HL-60 (cell line): ENCODE results near the gene FES.
"Not testable (repeated sequence)": the region's sequence is repeated elsewhere in the genome, so short reads cannot be mapped to it uniquely, and the experiment has no call there.

Experiments
- DNase-seq, 2 experiments: peaks; one replicate each; pipeline ENCODE4 v3.0.0-alpha.2; 2010 to 2020; ENCODE audit warnings: low read depth in 1 of 2, low spot score in 1 of 2
- H3K27ac ChIP-seq: fragments of 250-450 bp; sonication (Bioruptor Pico); replicated peaks from 2 replicates; pipeline ENCODE4 v1.5.1; 2020; ENCODE audit warnings: mild to moderate bottlenecking, moderate library complexity
- H3K27me3 ChIP-seq: fragments of 250-450 bp; sonication (Bioruptor Pico); 2 replicates; pipeline ENCODE4 v1.5.1; 2021; ENCODE audit warnings: mild to moderate bottlenecking, moderate library complexity; ENCODE audit not compliant: insufficient read depth, poor library complexity, severe bottlenecking
- H3K4me3 ChIP-seq: replicated peaks from 2 replicates; pipeline ENCODE4 v1.5.1; 2011; ENCODE audit warnings: mild to moderate bottlenecking, control low read depth, low read length; ENCODE audit not compliant: insufficient read depth
- GABPA ChIP-seq: IDR thresholded peaks from 2 replicates; pipeline ENCODE4 v1.6.1; 2012; ENCODE audit warnings: low read depth
- POLR2AphosphoS5 ChIP-seq: IDR thresholded peaks from 2 replicates; pipeline ENCODE4 v1.6.1; 2012; ENCODE audit warnings: low read depth
- SPI1 ChIP-seq: IDR thresholded peaks from 2 replicates; pipeline ENCODE4 v1.6.1; 2012; ENCODE audit warnings: low read depth, mild to moderate bottlenecking, borderline replicate concordance
- TF ChIP-seq, protein P1 (sequence below): IDR thresholded peaks from one replicate; pipeline ENCODE4 v1.5.1; 2011; ENCODE audit warnings: low read length, control low read depth, inconsistent platforms; ENCODE audit not compliant: insufficient read depth
- TF ChIP-seq, protein P2 (sequence below): IDR thresholded peaks from 2 replicates; pipeline ENCODE4 v1.6.1; 2012; ENCODE audit warnings: low read depth; ENCODE audit not compliant: insufficient replicate concordance

FES gene

DNA sequence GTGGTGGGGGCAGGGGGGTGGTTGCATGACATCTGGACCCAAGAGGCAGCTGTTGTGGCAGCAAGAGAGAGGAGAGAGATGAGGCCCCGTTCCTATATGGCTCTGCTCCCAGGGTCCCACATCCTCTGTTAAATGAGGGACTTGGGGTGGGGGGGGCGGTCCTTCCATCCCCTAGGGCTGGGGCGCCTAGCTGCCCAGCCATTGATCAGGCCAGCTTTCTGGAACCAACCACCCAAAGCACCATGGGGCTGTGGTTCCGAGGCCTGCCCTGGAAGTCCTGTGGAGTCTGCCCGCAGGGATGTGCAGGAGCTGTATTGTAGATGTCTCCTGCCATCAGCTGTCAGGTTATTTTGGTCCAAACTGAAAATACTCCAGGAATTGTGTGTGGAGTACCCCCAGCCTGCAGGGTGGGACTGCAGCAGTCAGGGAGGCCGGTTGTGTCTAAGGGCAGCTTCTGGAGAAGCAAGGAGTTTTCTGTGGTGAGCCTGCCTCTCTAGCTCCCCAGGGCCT lies 10.8 kb upstream of the FES start:
- Histone ChIP-seq H3K27me3 (no peaks in the 10 kb centered on the region), H3K27ac (no peak overlapping the region), H3K4me3 (no peak overlapping the region)
- DNase-seq, result no peak
- no peak for TF ChIP-seq POLR2AphosphoS5
- TF ChIP-seq, protein P1, sequence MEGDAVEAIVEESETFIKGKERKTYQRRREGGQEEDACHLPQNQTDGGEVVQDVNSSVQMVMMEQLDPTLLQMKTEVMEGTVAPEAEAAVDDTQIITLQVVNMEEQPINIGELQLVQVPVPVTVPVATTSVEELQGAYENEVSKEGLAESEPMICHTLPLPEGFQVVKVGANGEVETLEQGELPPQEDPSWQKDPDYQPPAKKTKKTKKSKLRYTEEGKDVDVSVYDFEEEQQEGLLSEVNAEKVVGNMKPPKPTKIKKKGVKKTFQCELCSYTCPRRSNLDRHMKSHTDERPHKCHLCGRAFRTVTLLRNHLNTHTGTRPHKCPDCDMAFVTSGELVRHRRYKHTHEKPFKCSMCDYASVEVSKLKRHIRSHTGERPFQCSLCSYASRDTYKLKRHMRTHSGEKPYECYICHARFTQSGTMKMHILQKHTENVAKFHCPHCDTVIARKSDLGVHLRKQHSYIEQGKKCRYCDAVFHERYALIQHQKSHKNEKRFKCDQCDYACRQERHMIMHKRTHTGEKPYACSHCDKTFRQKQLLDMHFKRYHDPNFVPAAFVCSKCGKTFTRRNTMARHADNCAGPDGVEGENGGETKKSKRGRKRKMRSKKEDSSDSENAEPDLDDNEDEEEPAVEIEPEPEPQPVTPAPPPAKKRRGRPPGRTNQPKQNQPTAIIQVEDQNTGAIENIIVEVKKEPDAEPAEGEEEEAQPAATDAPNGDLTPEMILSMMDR, result no peak
- TF ChIP-seq SPI1, result no peak
- TF ChIP-seq GABPA, result no peak
- TF ChIP-seq, protein P2, sequence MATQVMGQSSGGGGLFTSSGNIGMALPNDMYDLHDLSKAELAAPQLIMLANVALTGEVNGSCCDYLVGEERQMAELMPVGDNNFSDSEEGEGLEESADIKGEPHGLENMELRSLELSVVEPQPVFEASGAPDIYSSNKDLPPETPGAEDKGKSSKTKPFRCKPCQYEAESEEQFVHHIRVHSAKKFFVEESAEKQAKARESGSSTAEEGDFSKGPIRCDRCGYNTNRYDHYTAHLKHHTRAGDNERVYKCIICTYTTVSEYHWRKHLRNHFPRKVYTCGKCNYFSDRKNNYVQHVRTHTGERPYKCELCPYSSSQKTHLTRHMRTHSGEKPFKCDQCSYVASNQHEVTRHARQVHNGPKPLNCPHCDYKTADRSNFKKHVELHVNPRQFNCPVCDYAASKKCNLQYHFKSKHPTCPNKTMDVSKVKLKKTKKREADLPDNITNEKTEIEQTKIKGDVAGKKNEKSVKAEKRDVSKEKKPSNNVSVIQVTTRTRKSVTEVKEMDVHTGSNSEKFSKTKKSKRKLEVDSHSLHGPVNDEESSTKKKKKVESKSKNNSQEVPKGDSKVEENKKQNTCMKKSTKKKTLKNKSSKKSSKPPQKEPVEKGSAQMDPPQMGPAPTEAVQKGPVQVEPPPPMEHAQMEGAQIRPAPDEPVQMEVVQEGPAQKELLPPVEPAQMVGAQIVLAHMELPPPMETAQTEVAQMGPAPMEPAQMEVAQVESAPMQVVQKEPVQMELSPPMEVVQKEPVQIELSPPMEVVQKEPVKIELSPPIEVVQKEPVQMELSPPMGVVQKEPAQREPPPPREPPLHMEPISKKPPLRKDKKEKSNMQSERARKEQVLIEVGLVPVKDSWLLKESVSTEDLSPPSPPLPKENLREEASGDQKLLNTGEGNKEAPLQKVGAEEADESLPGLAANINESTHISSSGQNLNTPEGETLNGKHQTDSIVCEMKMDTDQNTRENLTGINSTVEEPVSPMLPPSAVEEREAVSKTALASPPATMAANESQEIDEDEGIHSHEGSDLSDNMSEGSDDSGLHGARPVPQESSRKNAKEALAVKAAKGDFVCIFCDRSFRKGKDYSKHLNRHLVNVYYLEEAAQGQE, result no peak

DNA sequence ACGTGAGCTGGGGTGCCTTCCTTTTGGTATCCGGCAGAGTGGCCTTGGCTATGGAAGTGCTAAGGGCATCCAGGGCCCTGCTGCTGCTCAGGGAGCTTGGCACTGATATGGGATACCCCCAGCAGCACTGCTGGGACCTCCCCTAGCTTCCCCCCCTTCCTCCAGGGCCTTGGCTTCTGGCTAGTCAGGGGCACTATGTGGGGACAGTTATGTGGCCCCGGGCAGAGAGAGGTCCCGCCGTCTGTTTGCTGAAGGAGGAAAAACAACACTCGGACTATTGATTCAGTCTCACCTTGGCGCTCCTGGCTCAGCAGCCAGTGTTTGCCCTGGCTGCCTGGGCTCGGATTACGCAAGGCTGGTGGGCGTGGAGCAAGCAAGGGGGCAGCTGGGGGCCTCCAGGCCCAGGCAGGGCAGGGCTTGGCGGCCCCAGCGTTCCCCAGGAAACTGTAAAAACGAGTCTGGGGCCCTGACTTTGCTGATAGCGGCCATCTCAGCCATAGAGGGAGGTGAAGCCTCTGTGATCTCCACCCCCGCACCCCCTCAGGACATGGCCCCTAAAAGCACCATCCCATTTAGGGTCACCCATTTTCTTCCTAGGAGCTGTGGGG lies 10.2 kb upstream of the FES start:
- DNase-seq, result no peak
- H3K4me3 ChIP-seq, result no peak overlapping the region
- H3K27ac ChIP-seq, result no peak overlapping the region
- TF ChIP-seq GABPA (no peak), POLR2AphosphoS5 (no peak), SPI1 (no peak)
- TF ChIP-seq, protein P1, result no peak
- TF ChIP-seq, protein P2, result no peak
- no peaks in the 10 kb centered on the region for H3K27me3 ChIP-seq

DNA sequence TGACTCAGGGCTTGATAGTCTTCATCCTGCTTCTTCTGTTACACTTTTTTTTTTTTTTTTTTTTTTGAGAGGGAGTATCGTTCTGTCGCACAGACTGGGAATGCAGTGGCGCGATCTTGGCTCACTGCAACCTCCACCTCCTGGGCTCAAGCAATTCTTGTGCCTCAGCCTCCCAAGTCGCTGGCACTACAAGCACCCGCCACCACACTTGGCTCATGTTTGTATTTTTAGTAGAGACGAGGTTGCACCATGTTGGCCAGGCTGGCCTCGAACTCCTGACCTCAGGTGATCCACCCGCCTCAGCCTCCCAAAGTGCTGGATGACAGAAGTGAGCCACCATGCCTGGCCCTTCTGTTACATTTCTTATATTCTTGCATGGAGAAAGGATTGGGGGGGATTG lies 9.3 kb upstream of the FES start:
- H3K4me3 ChIP-seq, H3K27ac ChIP-seq, DNase-seq, H3K27me3 ChIP-seq: not testable (repeated sequence)

DNA sequence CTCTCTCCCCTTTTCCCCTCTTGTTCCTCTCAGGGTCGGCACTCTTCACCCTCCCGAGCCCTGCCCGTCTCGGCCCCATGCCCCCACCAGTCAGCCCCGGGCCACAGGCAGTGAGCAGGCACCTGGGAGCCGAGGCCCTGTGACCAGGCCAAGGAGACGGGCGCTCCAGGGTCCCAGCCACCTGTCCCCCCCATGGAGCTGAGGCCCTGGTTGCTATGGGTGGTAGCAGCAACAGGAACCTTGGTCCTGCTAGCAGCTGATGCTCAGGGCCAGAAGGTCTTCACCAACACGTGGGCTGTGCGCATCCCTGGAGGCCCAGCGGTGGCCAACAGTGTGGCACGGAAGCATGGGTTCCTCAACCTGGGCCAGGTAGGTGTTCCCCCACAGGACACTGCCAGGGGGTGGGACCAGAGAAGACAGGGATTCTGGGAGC lies 8.7 kb upstream of the FES start:
- Histone ChIP-seq H3K27ac (no peak overlapping the region), H3K4me3 (no peak overlapping the region)
- TF ChIP-seq, protein P2, result no peak
- no peak for TF ChIP-seq GABPA
- TF ChIP-seq POLR2AphosphoS5, result no peak

More for the DNA sequence above, 8.7 kb upstream of the FES start:
- H3K27me3 ChIP-seq, result no peaks in the 10 kb centered on the region
- no peak for DNase-seq
